H9 (cell line): ENCODE results near the gene AMMECR1. TPM values are rescaled to one million over a fixed set of nuclear protein-coding genes. Genes with fewer than 3 reads are reported as not detected.

Experiments
- DNase-seq: peaks from one replicate; pipeline ENCODE4 v3.0.0-alpha.2; 2017
- H2AFZ ChIP-seq: one replicate; pipeline ENCODE4 v1.6.1; 2013; ENCODE audit warnings: mild to moderate bottlenecking, low read length, control low read depth, moderate library complexity
- H2AK5ac ChIP-seq: 2 replicates; pipeline ENCODE4 v1.6.1; 2013; ENCODE audit warnings: low read length, control low read depth, mixed read lengths; ENCODE audit not compliant: insufficient read length
- H2BK120ac ChIP-seq: one replicate; pipeline ENCODE4 v1.6.1; 2013; ENCODE audit warnings: low read depth, mild to moderate bottlenecking, low read length, control low read depth, inconsistent platforms; ENCODE audit not compliant: poor library complexity, severe bottlenecking
- H2BK12ac ChIP-seq: 2 replicates; pipeline ENCODE4 v1.6.1; 2013; ENCODE audit warnings: low read length, control low read depth, mixed read lengths, low read depth; ENCODE audit not compliant: insufficient read length
- H2BK15ac ChIP-seq: 2 replicates; pipeline ENCODE4 v1.6.1; 2013; ENCODE audit warnings: low read depth, low read length, control low read depth
- H2BK20ac ChIP-seq: one replicate; pipeline ENCODE4 v1.6.1; 2013; ENCODE audit warnings: low read depth, mild to moderate bottlenecking, low read length, control low read depth, inconsistent platforms; ENCODE audit not compliant: poor library complexity, severe bottlenecking
- H2BK5ac ChIP-seq: 2 replicates; pipeline ENCODE4 v1.6.1; 2013; ENCODE audit warnings: low read length, control low read depth, mixed read lengths; ENCODE audit not compliant: insufficient read length
- H3K14ac ChIP-seq: 2 replicates; pipeline ENCODE4 v1.6.1; 2013; ENCODE audit warnings: low read length, control low read depth; ENCODE audit not compliant: insufficient read depth
- H3K18ac ChIP-seq: 2 replicates; pipeline ENCODE4 v1.6.1; 2013; ENCODE audit warnings: low read depth, mild to moderate bottlenecking, mixed read lengths, low read length, control low read depth; ENCODE audit not compliant: insufficient read length
- H3K23ac ChIP-seq: 2 replicates; pipeline ENCODE4 v1.6.1; 2013; ENCODE audit warnings: low read length, control low read depth, mixed read lengths, low read depth; ENCODE audit not compliant: insufficient read length
- H3K23me2 ChIP-seq: 2 replicates; pipeline ENCODE4 v1.6.1; 2013; ENCODE audit warnings: low read depth, mild to moderate bottlenecking, mixed read lengths, low read length, control low read depth; ENCODE audit not compliant: insufficient read length, poor library complexity, severe bottlenecking
- H3K27ac ChIP-seq: 2 replicates; pipeline ENCODE4 v1.5.1; 2013; ENCODE audit warnings: low read length, control low read depth, mixed read lengths, low read depth; ENCODE audit not compliant: insufficient read length
- H3K27me3 ChIP-seq: 2 replicates; pipeline ENCODE4 v1.6.1; 2013; ENCODE audit warnings: low read length, control low read depth, inconsistent platforms; ENCODE audit not compliant: insufficient read depth
- H3K4ac ChIP-seq: 2 replicates; pipeline ENCODE4 v1.6.1; 2013; ENCODE audit warnings: low read depth, mild to moderate bottlenecking, control low read depth, inconsistent platforms, low read length, moderate library complexity
- H3K4me1 ChIP-seq: 2 replicates; pipeline ENCODE4 v1.6.1; 2013; ENCODE audit warnings: low read length, control low read depth, inconsistent platforms; ENCODE audit not compliant: insufficient read depth
- H3K4me2 ChIP-seq: 2 replicates; pipeline ENCODE4 v1.6.1; 2013; ENCODE audit warnings: low read length, control low read depth, mixed read lengths; ENCODE audit not compliant: insufficient read length, insufficient read depth
- H3K56ac ChIP-seq: 2 replicates; pipeline ENCODE4 v1.6.1; 2013; ENCODE audit warnings: low read depth, mild to moderate bottlenecking, mixed read lengths, low read length, control low read depth; ENCODE audit not compliant: insufficient read length
- H3K79me1 ChIP-seq: 2 replicates; pipeline ENCODE4 v1.6.1; 2013; ENCODE audit warnings: low read depth, mild to moderate bottlenecking, moderate library complexity, low read length, control low read depth, inconsistent platforms; ENCODE audit not compliant: insufficient read depth, poor library complexity, severe bottlenecking
- H3K79me2 ChIP-seq: 2 replicates; pipeline ENCODE4 v1.6.1; 2013; ENCODE audit warnings: low read length, control low read depth, inconsistent platforms; ENCODE audit not compliant: insufficient read depth
- H3K9ac ChIP-seq: 2 replicates; pipeline ENCODE4 v1.6.1; 2013; ENCODE audit warnings: low read length, control low read depth, mixed read lengths; ENCODE audit not compliant: insufficient read length; ENCODE audit errors: extremely low read depth
- H3K9me3 ChIP-seq: one replicate; pipeline ENCODE4 v1.6.1; 2013; ENCODE audit warnings: low read depth, low read length, inconsistent platforms; ENCODE audit not compliant: control insufficient read depth
- H3T11ph ChIP-seq: one replicate; pipeline ENCODE4 v1.6.1; 2013; ENCODE audit warnings: mild to moderate bottlenecking, low read length, control low read depth, inconsistent platforms
- H4K20me1 ChIP-seq: one replicate; pipeline ENCODE4 v1.6.1; 2013; ENCODE audit not compliant: control insufficient read depth, insufficient read length, insufficient read depth
- H4K5ac ChIP-seq: 2 replicates; pipeline ENCODE4 v1.6.1; 2013; ENCODE audit warnings: low read depth, mild to moderate bottlenecking, mixed read lengths, low read length, control low read depth; ENCODE audit not compliant: insufficient read length
- H4K8ac ChIP-seq: replicated peaks from 2 replicates; pipeline ENCODE4 v1.6.1; 2013; ENCODE audit warnings: low read length, control low read depth, mixed read lengths, low read depth; ENCODE audit not compliant: insufficient read length
- H4K91ac ChIP-seq: 2 replicates; pipeline ENCODE4 v1.6.1; 2013; ENCODE audit warnings: low read depth, mild to moderate bottlenecking, moderate library complexity, mixed read lengths, low read length, control low read depth; ENCODE audit not compliant: insufficient read length
- H3K27ac Mint-ChIP-seq, 3 experiments: 2 replicates in 2 of 3; 3 replicates in 1 of 3; pipeline ENCODE4 v1.8.0; 2020 to 2021; ENCODE audit warnings: mixed read lengths in 3 of 3, mild to moderate bottlenecking in 1 of 3, moderate library complexity in 1 of 3
- H3K27me3 Mint-ChIP-seq: 2 replicates; pipeline ENCODE4 v1.8.0; 2021; ENCODE audit warnings: low read depth, mild to moderate bottlenecking, moderate library complexity, mixed read lengths
- H3K36me3 Mint-ChIP-seq, 3 experiments: 2 replicates in 2 of 3; 3 replicates in 1 of 3; pipeline ENCODE4 v1.8.0; 2020 to 2021; ENCODE audit warnings: low read depth in 3 of 3, mixed read lengths in 3 of 3; ENCODE audit not compliant: insufficient read depth in 1 of 3
- H3K4me1 Mint-ChIP-seq, 2 experiments: 2 replicates each; pipeline ENCODE4 v1.8.0; 2020; ENCODE audit warnings: mixed read lengths in 2 of 2
- H3K4me3 Mint-ChIP-seq, 2 experiments: 2 replicates in 1 of 2; 3 replicates in 1 of 2; pipeline ENCODE4 v1.8.0; 2020 to 2021; ENCODE audit warnings: mild to moderate bottlenecking in 2 of 2, mixed read lengths in 2 of 2, moderate library complexity in 1 of 2
- H3K9me3 Mint-ChIP-seq, 2 experiments: 2 replicates in 1 of 2; 3 replicates in 1 of 2; pipeline ENCODE4 v1.8.0; 2020; ENCODE audit warnings: mild to moderate bottlenecking in 2 of 2, mixed read lengths in 2 of 2, moderate library complexity in 1 of 2
- CTCF ChIP-seq: fragments of 200-600 bp; sonication (generic); conservative IDR thresholded peaks from 3 replicates; pipeline ENCODE4 v1.8.0; 2021; ENCODE audit warnings: antibody characterized with exemption, mild to moderate bottlenecking
- WGBS: extraction: QIAGEN DNeasy Blood & Tissue Kit; methylation state at CpG from one replicate; pipeline ENCODE4 v1.1.7; 2013; ENCODE audit warnings: missing lambda C conversion rate, low lambda C conversion rate, mixed read lengths; ENCODE audit not compliant: insufficient read length; ENCODE audit errors: extremely low coverage; 5-methylcytosine and 5-hydroxymethylcytosine counted together
- total RNA-seq: library from RNA; stranded (reverse); gene quantifications from 2 replicates; pipeline ENCODE4 v1.2.1, GENCODE V29; 2021

Gene AMMECR1
- total RNA-seq, 1 experiment from 2014 or later = 28.5 TPM

GRCh38 chrX:110180176-110180927 is 137.5 kb downstream of the AMMECR1 start:
- no CpG with 5 or more reads among the region's 5 CpGs for WGBS
- H3K36me3 Mint-ChIP-seq = peaks cover 3 to 15% (median 8%) of the 10 kb centered on the region in 3 experiments

More at GRCh38 chrX:110180176-110180927, 137.5 kb downstream of the AMMECR1 start:
- no peak overlapping the region; a peak in 1 of 5 replicates for H3K4me3 Mint-ChIP-seq
- no peak for TF ChIP-seq CTCF
- no peaks in the 10 kb centered on the region for H3K27me3 Mint-ChIP-seq
- H2AK5ac ChIP-seq = no peak overlapping the region
- no peak overlapping the region for H2BK12ac ChIP-seq
- H3K27ac ChIP-seq = no peak overlapping the region
- H3K27me3 ChIP-seq = no peaks in the 10 kb centered on the region
- H4K91ac ChIP-seq = no peak overlapping the region
- H2BK5ac ChIP-seq = no peak overlapping the region
- no peak overlapping the region for H3K4ac ChIP-seq
- no peak overlapping the region for H3K4me2 ChIP-seq
- no peaks in the 10 kb centered on the region for H3K9me3 Mint-ChIP-seq
- H3K4me1 Mint-ChIP-seq = peaks cover 22 to 29% of the 10 kb centered on the region in 2 experiments
- H3K18ac ChIP-seq = no peak overlapping the region
- DNase-seq = no peak
- no peak overlapping the region for H2BK120ac ChIP-seq
- H3K4me1 ChIP-seq = peaks cover 4% of the 10 kb centered on the region; the same call in 1 of the 2 replicates
- no peak overlapping the region for H2AFZ ChIP-seq
- H3K23ac ChIP-seq = no peak overlapping the region
- H3K56ac ChIP-seq = no peak overlapping the region
- H4K8ac ChIP-seq = no peak overlapping the region
- no peak overlapping the region for H2BK15ac ChIP-seq
- H2BK20ac ChIP-seq = no peak overlapping the region
- no peak overlapping the region for H3K9ac ChIP-seq
- no peaks in the 10 kb centered on the region for H4K20me1 ChIP-seq
- no peaks in the 10 kb centered on the region for H3K9me3 ChIP-seq
- H3T11ph ChIP-seq = no peak overlapping the region
- no peaks in the 10 kb centered on the region for H3K79me1 ChIP-seq
- H3K14ac ChIP-seq = no peak overlapping the region; the same call in 1 of the 2 replicates
- H4K5ac ChIP-seq = no peak overlapping the region
- no peaks in the 10 kb centered on the region for H3K23me2 ChIP-seq
- peak overlapping the region in 1 of 3 experiments; percentile 33; a peak in 1 of 7 replicates for H3K27ac Mint-ChIP-seq
- H3K79me2 ChIP-seq = no peaks in the 10 kb centered on the region
